OCI-LY7 (cell line): ENCODE data around the gene DESI1.

ENCODE experiments used
- CTCF ChIP-seq: fragments of 200-600 bp; sonication (generic); conservative IDR thresholded peaks from 2 replicates; pipeline ENCODE4 v1.5.1; 2014; ENCODE audit warnings: mild to moderate bottlenecking, antibody characterized with exemption, low read length, moderate library complexity, mixed read lengths
- EZH2phosphoT487 ChIP-seq: fragments of 200-600 bp; sonication (generic); IDR thresholded peaks from 2 replicates; pipeline ENCODE4 v1.6.1; 2018; ENCODE audit warnings: low read depth, borderline replicate concordance, mild to moderate bottlenecking, mixed run types, antibody characterized with exemption, low read length, moderate library complexity, mixed read lengths

- TF ChIP-seq CTCF (no peak), EZH2phosphoT487 (no peak)
These were observed 58.4 kb downstream of the DESI1 start for GRCh38 chr22:41562461-41562860.
